Stimulated activated CD4-positive, alpha-beta T cell treated with anti-CD3 and anti-CD28 coated beads, Interleukin-1b, Interleukin-23, amount 100 ng/mL, for 48 hours (primary cell): ENCODE results near the gene NRL.

Experiments
- DNase-seq: peaks from one replicate; pipeline ENCODE4 v3.0.0-alpha.2; 2020

The NRL gene

GRCh38 chr14:24065408-24065807, 49.3 kb downstream of the NRL start:
- no peak for DNase-seq

- no peak for DNase-seq
Observed at GRCh38 chr14:24064856-24065255, 49.9 kb downstream of the NRL start.

GRCh38 chr14:24064091-24064795, 50.5 kb downstream of the NRL start:
- no peak for DNase-seq

GRCh38 chr14:24063263-24063836, 51.4 kb downstream of the NRL start:
- DNase-seq, result no peak

- no peak for DNase-seq
Observed at GRCh38 chr14:24062216-24062980, 52.4 kb downstream of the NRL start.

- DNase-seq, result no peak
Observed at GRCh38 chr14:24060984-24061913, 53.5 kb downstream of the NRL start.

- DNase-seq, result no peak
Observed at GRCh38 chr14:24060443-24060842, 54.3 kb downstream of the NRL start.

GRCh38 chr14:24059841-24060388, 54.8 kb downstream of the NRL start:
- no peak for DNase-seq

- no peak for DNase-seq
Observed at GRCh38 chr14:24058951-24059475, 55.7 kb downstream of the NRL start.

- DNase-seq, result no peak
Observed at GRCh38 chr14:24058260-24058950, 56.3 kb downstream of the NRL start.

- DNase-seq, result no peak
Observed at GRCh38 chr14:24057867-24058259, 56.9 kb downstream of the NRL start.

- no peak for DNase-seq
Observed at GRCh38 chr14:24057271-24057670, 57.5 kb downstream of the NRL start.

GRCh38 chr14:24056800-24057184, 58.0 kb downstream of the NRL start:
- no peak for DNase-seq

- DNase-seq, result no peak
Observed at GRCh38 chr14:24055971-24056799, 58.6 kb downstream of the NRL start.

- no peak for DNase-seq
Observed at GRCh38 chr14:24054646-24055045, 60.1 kb downstream of the NRL start.

GRCh38 chr14:24054324-24054641, 60.5 kb downstream of the NRL start:
- no peak for DNase-seq

GRCh38 chr14:24053548-24054323, 61.0 kb downstream of the NRL start:
- DNase-seq, result no peak

GRCh38 chr14:24052656-24053547, 61.8 kb downstream of the NRL start:
- DNase-seq, result peak; percentile 69
